Medulla oblongata (tissue), 1 donor: ENCODE results near the gene PRIMPOL.
"Not testable (repeated sequence)": the region's sequence is repeated elsewhere in the genome, so short reads cannot be mapped to it uniquely, and the experiment has no call there.

Source experiments
- DNase-seq: peaks from one replicate; pipeline ENCODE4 v3.0.0-alpha.2; 2015; ENCODE audit errors: extremely low spot score

PRIMPOL gene

GRCh38 chr4:184706453-184706852, 56.9 kb downstream of the PRIMPOL start:
- no peak for DNase-seq

GRCh38 chr4:184712322-184712721, 62.8 kb downstream of the PRIMPOL start:
- DNase-seq: no peak

- DNase-seq: no peak
These were observed 64.3 kb downstream of the PRIMPOL start for GRCh38 chr4:184713887-184714286.

- DNase-seq: no peak
These were observed 66.0 kb downstream of the PRIMPOL start for GRCh38 chr4:184715526-184715925.

GRCh38 chr4:184719407-184719806, 69.9 kb downstream of the PRIMPOL start:
- DNase-seq: no peak

- no peak for DNase-seq
These were observed 71.7 kb downstream of the PRIMPOL start for GRCh38 chr4:184721254-184721653.

GRCh38 chr4:184722798-184723197, 73.3 kb downstream of the PRIMPOL start:
- DNase-seq: no peak

- no peak for DNase-seq
These were observed 77.9 kb downstream of the PRIMPOL start for GRCh38 chr4:184727430-184727829.

GRCh38 chr4:184728858-184729257, 79.3 kb downstream of the PRIMPOL start:
- DNase-seq: no peak

- DNase-seq: no peak
These were observed 80.4 kb downstream of the PRIMPOL start for GRCh38 chr4:184729946-184730345.

- no peak for DNase-seq
These were observed 81.5 kb downstream of the PRIMPOL start for GRCh38 chr4:184731056-184731455.

- DNase-seq: no peak
These were observed 82.6 kb downstream of the PRIMPOL start for GRCh38 chr4:184732126-184732525.

- DNase-seq: peak; percentile 97
These were observed 84.4 kb downstream of the PRIMPOL start, which contains the start of gene CENPU for GRCh38 chr4:184733654-184734524. CENPU (minus strand) TSS chr4:184734096; CDS start chr4:184734062, 34 bp downstream.

GRCh38 chr4:184734758-184735157, 85.2 kb downstream of the PRIMPOL start:
- no peak for DNase-seq

- DNase-seq: not testable (repeated sequence)
These were observed 90.0 kb downstream of the PRIMPOL start for GRCh38 chr4:184739575-184739974.

GRCh38 chr4:184740980-184741391, 91.4 kb downstream of the PRIMPOL start:
- no peak for DNase-seq

- DNase-seq: not testable (repeated sequence)
These were observed 92.1 kb downstream of the PRIMPOL start for GRCh38 chr4:184741651-184742050.

- DNase-seq: no peak
These were observed 94.1 kb downstream of the PRIMPOL start for GRCh38 chr4:184743650-184744049.

GRCh38 chr4:184744236-184744635, 94.7 kb downstream of the PRIMPOL start:
- DNase-seq: no peak
